ENCODE results near the gene LYPLA2.

LYPLA2 gene

GRCh38 chr1:23838401-23838866, 47.5 kb downstream of the LYPLA2 start:
- no peak for DNase-seq

- DNase-seq: no peak
Observed at GRCh38 chr1:23843644-23844043, 52.7 kb downstream of the LYPLA2 start.

All from NCI-H1694 (cell line).